Measurements from ENCODE around the gene IPPK. TPM values are rescaled to one million over a fixed set of nuclear protein-coding genes. Genes with fewer than 3 reads are reported as not detected.

The IPPK gene
- polyA plus RNA-seq, 1 experiment = 16.2 TPM

DNA sequence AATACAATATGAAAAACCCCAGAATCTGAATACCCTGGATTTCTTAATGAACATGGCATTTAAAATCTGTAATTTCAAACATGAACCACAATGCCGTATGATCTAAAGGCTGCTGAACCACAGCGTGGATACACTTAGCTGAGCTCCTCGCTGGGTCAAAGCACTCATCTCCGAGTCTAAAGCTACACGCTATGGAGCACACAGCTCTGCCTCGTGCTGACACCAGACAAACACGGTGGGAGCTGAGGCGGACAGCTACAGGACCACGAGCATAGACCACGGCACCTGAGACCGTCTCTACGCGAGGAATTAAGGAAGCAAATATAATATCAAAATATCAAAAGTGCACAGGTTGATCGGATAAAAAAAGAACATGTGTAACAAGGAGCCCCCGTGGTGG is 42.8 kb upstream of the IPPK start:
- Histone ChIP-seq H3K27me3 (ENCODE audit: control insufficient read depth, insufficient read depth, low read length) (no peaks in the 10 kb centered on the region), H3K4me3 (ENCODE audit: low read depth, low read length) (no peak overlapping the region), H3K36me3 (ENCODE audit: control insufficient read depth, insufficient read depth, low read length) (peaks cover 17% of the 10 kb centered on the region)
- DNase-seq (ENCODE audit: low read depth) = no peak
- CTCF ChIA-PET = interaction anchor here (8.2 kb wide), 1 partner anchor 79 kb away, joined by 86 read pairs; no protein-coding TSS in a partner anchor
- TF ChIP-seq, protein P1, sequence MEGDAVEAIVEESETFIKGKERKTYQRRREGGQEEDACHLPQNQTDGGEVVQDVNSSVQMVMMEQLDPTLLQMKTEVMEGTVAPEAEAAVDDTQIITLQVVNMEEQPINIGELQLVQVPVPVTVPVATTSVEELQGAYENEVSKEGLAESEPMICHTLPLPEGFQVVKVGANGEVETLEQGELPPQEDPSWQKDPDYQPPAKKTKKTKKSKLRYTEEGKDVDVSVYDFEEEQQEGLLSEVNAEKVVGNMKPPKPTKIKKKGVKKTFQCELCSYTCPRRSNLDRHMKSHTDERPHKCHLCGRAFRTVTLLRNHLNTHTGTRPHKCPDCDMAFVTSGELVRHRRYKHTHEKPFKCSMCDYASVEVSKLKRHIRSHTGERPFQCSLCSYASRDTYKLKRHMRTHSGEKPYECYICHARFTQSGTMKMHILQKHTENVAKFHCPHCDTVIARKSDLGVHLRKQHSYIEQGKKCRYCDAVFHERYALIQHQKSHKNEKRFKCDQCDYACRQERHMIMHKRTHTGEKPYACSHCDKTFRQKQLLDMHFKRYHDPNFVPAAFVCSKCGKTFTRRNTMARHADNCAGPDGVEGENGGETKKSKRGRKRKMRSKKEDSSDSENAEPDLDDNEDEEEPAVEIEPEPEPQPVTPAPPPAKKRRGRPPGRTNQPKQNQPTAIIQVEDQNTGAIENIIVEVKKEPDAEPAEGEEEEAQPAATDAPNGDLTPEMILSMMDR (IDR thresholded peaks at IDR 0.05; ENCODE audit: insufficient read depth, low read depth, low read length) = no peak
- POLR2A ChIA-PET = no interaction called here

DNA sequence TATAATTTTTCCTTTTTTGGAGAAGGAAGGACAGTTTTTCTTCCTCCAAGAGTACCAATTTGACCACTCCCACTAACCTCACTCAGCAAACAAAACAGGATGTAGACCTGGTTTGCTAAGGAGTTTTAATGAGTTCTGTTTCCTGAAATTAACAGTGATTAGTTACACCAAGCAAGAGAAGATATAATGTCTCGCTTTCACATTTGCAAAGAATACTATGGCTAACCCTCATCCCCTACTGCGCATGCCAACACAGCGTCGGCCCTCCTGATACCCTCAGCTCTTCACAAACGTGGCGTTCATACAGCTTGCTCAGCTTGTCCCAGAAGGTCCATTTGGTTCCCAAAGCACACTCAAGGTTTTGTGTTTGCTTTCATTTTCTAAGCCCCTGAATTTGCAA is 41.9 kb upstream of the IPPK start:
- Histone ChIP-seq H3K27me3 (ENCODE audit: control insufficient read depth, insufficient read depth, low read length) (no peaks in the 10 kb centered on the region), H3K36me3 (ENCODE audit: control insufficient read depth, insufficient read depth, low read length) (peaks cover 15% of the 10 kb centered on the region), H3K4me3 (ENCODE audit: low read depth, low read length) (no peak overlapping the region)
- POLR2A ChIA-PET = no interaction called here
- CTCF ChIA-PET = no interaction called here
- DNase-seq (ENCODE audit: low read depth) = no peak
- TF ChIP-seq, protein P1 (IDR thresholded peaks at IDR 0.05; ENCODE audit: insufficient read depth, low read depth, low read length) = no peak

DNA sequence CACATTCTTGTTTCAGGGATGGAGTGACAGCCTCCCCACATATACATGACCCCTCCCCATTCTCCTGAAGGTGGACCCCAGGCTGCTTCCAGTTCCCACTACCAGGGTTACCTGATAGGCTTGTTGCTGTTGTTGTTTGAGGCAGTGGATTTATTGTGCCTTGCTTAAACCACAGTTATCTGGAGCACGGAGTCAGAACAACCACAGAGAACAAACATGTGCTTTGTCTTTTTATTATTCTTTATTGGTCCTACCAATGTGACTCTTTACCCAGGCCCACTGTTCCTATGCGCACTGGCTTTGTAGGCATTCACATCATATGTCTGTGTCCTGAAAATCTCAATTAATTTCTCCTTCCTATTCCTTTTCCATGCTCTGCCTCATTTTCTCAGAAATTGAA is 41.2 kb upstream of the IPPK start:
- no peak for DNase-seq (ENCODE audit: low read depth)
- Histone ChIP-seq H3K36me3 (ENCODE audit: control insufficient read depth, insufficient read depth, low read length) (peaks cover 16% of the 10 kb centered on the region), H3K27me3 (ENCODE audit: control insufficient read depth, insufficient read depth, low read length) (no peaks in the 10 kb centered on the region), H3K4me3 (ENCODE audit: low read depth, low read length) (no peak overlapping the region)
- TF ChIP-seq, protein P1 (IDR thresholded peaks at IDR 0.05; ENCODE audit: insufficient read depth, low read depth, low read length) = no peak
- ChIA-PET CTCF (no interaction called here), POLR2A (no interaction called here)

DNA sequence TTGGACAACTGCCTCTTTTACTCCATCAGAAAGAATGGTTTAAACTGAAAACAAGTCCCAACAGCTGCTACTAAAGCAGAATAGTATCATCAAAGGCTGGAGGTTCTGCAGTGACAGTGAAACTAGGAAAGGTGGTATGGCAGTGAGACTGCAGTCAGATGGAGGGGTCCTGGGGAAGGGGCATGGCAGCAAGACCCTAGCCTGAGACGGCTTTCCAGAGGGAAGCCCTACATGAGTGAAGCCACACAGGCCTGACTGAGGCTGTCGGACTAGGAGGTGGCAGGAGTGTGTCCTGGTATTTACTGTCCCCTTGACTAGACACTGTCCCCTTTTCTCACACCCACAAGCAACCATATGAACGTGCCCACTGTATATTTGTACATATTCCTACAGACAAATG is 40.4 kb upstream of the IPPK start:
- Histone ChIP-seq H3K36me3 (ENCODE audit: control insufficient read depth, insufficient read depth, low read length) (peaks cover 13% of the 10 kb centered on the region), H3K27me3 (ENCODE audit: control insufficient read depth, insufficient read depth, low read length) (no peaks in the 10 kb centered on the region), H3K4me3 (ENCODE audit: low read depth, low read length) (no peak overlapping the region)
- POLR2A ChIA-PET = no interaction called here
- CTCF ChIA-PET = no interaction called here
- no peak for DNase-seq (ENCODE audit: low read depth)
- TF ChIP-seq, protein P1 (IDR thresholded peaks at IDR 0.05; ENCODE audit: insufficient read depth, low read depth, low read length) = no peak

DNA sequence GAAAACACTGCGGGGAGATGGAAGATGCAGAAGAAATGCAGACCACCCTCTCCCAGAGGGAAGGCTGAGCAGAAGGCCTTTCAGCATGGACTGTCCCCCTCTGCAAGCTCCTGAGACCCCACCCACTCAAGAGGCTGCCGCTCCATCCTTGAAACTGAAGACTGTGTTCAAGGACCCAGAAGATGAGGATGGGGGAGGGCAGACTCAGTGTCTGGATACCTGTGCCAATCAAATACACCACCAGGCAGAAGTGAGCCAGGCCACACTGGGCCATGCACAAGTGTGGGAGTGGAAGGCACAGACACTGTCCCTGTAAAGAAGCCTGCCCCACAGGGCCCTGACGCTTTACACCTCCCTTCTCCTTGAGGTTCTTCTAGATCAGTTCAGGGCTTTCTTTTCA is 40.0 kb upstream of the IPPK start:
- Histone ChIP-seq H3K4me3 (ENCODE audit: low read depth, low read length) (no peak overlapping the region), H3K36me3 (ENCODE audit: control insufficient read depth, insufficient read depth, low read length) (peaks cover 10% of the 10 kb centered on the region), H3K27me3 (ENCODE audit: control insufficient read depth, insufficient read depth, low read length) (no peaks in the 10 kb centered on the region)
- DNase-seq (ENCODE audit: low read depth) = no peak
- TF ChIP-seq, protein P1 (IDR thresholded peaks at IDR 0.05; ENCODE audit: insufficient read depth, low read depth, low read length) = no peak
- CTCF ChIA-PET = no interaction called here
- POLR2A ChIA-PET = no interaction called here

Data from BJ (cell line).